Hippocampal formation (tissue), 2 donors: ENCODE measurements around the gene RTN4IP1.
"Not testable (repeated sequence)": the region's sequence is repeated elsewhere in the genome, so short reads cannot be mapped to it uniquely, and the experiment has no call there.

Source experiments
- DNase-seq, 2 donors: peaks; one replicate each; lab custom pipeline; 2025; lab: John Stamatoyannopoulos, UW

Gene RTN4IP1

GRCh38 chr6:106581468-106581867 is 47.8 kb downstream of the RTN4IP1 start:
- DNase-seq: no peak

DNA sequence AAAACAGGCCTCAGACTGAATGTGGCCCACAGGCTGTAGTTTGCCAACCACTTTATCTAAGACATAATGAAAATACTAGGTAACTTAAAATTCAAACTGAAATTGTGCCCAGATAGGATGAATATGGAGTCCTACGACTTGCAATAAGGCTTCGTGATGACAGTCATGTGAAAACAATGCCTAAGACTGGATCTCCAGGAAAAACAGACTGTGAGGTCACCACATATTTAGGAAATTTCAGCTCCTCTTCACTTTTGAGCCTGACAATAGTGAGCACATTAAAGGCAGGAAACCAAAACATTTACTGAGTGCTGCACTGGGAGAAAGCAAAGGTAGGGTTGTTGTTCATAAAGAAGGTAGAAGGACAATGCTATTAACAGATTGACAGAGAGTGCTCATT is 50.0 kb downstream of the RTN4IP1 start:
- no peak for DNase-seq

DNA sequence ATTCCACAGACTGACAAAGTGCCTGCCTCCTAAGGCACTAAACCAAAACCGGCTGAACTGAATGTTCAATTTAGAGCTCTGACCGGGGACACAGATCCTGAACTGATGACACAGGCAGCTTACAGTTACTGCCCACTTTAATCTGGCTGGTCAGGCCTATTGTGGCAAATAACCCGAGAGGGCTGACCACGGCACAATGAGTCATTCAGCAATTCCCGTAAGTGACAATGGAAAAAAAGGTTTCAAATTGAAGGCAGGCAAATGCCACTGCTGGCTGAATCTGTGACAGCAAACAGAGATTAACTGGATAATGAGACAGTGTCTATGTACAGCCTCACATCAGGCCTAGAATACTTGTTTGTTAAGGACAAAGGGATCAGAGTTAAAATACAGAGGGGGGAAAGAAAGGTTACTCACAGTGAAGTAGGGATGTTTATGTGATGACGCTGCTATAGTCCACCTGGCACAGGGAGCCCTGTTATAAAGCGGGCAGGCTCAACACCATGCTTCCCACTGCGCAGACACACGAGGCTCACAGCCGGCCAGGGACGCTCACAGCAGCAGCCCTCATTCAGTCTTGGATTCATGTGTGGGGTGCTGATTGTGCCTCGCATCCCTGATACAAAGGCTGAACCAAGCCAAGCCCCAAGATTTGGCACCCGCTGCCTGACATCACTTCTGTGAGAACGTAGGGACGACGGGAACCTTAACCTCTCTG is 54.4 kb downstream of the RTN4IP1 start:
- DNase-seq: peak; percentile 19

DNA sequence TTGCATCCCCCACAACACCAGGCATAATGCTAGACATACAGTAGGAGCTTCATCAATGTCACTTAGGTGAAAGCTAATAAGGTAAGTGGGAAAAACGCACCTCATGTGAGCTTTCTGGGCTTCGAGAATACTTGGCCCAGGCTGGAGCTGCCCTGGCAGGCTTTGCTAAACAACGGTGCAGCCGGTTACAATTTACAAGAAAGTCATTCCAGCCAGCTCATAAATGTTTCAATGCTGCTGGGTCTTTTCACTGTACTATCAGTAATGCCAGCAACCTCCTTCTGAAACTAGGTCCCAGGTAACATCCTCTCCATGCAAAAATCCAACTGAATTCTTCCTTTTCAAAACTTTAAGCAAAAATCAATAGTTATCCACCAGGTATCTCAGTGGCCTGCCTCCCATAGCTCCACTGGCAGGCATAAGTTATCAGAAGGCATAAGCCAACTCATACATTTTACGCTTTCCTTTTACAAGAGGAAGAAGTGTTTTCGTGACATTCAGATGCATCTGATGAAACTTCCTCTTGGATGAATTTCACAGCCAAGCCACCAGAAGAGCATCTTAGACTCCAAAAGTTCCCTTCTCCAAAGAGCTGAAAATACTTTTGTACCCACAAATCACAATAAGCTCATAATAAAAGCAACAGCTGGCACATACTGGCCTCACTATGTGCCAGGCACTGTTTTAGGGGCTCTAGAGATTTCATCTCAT is 56.3 kb downstream of the RTN4IP1 start:
- no peak for DNase-seq

DNA sequence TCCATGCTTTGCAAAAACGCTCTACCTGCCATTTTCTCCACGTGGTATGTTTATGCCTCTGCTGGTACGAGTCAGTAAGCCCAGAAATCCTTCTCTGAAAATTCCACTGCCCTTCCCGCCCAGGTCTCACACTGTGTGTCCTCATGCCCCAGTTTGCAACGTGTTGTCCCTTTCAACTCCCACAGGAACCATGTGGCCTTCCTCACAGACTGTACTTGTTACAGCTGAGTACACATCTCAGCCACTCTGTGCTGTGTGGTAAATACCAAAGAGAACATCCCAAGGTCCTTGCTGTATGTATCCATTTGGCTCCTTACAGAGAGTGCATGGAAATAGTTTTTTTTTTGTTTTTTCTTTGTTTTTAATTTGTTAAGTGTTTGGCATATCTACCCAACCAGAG is 56.9 kb downstream of the RTN4IP1 start:
- DNase-seq: no peak

GRCh38 chr6:106569428-106569827 is 59.9 kb downstream of the RTN4IP1 start:
- DNase-seq: no peak

DNA sequence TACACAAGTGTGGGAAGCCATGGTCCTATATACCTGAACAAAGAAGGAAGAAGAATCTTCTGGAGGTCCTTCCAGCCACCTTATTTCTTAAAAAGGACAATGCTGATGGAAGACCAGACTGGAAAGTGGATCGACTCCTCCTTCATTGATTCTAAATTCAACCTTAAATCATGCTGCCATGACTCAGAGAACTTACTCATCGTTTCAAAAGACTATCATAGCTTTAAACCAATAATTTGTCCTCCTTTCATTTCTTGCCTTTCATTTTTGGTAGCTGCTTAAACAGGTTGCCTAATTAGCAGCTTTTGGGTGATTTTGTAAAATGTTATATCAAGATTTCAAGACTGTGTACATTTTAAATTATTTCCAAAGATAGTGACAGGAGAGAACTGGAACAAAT is 60.8 kb downstream of the RTN4IP1 start:
- DNase-seq: no peak

DNA sequence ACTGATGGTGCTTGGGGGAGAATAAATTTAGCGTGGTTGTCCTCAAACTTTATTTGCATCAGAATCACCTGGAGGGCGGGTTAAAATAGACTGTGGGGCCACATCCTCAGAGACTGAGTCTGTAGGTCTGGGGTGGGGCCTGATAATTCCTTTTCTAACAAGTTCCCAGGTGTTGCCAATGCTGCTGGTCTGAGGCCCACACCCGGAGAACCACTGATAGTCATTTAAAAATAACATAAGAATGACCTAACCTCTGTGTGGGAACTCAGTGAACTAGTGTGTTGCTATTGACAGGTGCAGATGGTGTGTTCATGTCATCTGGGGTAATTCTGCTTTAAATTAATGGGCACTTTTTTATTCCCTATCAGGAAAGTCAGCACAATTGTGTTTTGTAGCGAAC is 64.8 kb downstream of the RTN4IP1 start:
- DNase-seq: no peak

DNA sequence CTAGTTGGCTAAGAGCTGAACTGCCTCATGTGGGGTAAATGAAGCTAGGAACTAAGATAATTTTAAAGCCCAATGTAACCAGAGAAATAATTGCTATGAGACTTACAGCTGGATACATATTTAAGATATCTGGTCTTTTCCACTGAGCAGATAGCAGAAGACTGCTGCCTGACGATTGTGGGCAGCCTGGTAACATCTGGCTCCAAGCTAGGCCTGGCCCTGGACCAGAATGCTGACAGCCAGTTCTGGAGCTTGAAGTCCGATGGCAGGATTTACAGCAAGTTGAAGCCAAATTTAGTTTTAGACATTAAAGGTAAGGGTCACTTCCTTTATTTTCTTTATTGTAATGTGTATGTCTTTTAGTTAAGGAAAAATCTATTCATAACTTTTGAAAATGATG is 65.7 kb downstream of the RTN4IP1 start:
- DNase-seq: no peak

DNA sequence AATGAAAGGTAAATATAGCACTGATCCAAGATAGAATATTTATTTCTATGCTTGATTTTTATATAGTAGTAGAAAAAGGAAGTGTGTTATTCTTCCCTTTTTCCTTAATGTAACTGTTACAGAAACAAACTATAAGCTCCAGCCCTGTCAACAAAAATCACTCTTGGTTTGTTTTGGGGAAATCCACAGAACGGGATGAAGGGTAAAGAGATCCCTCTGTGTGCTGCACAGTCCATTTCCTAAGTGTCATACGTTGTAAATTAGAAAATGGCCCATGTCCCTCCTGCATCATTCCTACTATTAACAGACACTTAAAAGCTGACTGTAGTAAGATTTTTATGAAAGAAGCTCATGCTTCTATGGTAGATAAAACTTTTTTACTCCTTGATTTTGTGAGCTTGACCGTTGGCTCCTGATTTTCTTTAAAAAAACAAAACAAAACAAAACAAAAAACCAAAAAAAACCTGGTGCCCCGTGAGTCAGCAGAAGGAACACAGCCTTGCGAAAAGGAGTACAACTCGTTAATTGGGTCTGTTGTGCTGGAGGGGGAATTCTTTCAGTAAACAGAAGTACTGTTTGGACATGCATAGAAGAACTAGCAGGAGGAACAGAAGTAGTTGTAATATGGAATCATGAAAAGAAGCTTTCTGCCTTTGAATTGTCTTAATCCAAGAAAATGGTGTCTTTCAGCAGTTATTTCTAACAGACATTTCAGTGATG is 67.5 kb downstream of the RTN4IP1 start:
- no peak for DNase-seq

- DNase-seq: no peak
Observed at GRCh38 chr6:106560996-106561685, 68.2 kb downstream of the RTN4IP1 start.

GRCh38 chr6:106559659-106560058 is 69.6 kb downstream of the RTN4IP1 start:
- DNase-seq: not testable (repeated sequence)

GRCh38 chr6:106558364-106558763 is 70.9 kb downstream of the RTN4IP1 start:
- no peak for DNase-seq

- no peak for DNase-seq
Observed at GRCh38 chr6:106557837-106558236, 71.5 kb downstream of the RTN4IP1 start.

DNA sequence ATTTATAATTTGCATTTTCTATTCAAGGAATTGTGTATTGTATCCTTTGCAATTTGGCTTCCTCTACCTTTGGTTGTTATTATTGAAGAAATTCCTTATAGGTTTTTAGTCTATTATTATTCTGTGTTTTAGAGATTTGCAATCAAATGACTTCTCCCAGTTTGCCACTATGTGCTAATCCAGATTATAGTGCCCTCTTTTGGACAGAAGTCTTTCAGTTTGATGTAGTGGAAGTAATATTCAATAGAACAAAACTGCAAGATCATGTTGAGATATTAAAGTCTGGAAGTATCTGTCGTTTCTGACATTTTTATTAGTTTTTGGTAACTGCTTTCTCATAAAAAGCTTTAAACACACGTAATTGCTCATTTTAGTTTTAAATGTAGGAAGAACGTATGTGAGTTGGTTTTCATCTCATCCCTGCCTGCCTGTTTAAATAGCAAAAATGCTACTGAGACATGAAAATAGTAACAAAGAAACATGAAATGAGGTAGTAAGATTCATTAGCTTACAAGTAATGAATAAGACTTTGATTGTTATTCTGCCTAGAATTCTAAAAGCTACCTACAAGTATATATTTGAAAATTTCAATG is 72.8 kb downstream of the RTN4IP1 start:
- DNase-seq: peak in 1 of 2 donors; percentile 24

- no peak for DNase-seq
Observed at GRCh38 chr6:106555767-106556166, 73.5 kb downstream of the RTN4IP1 start.

DNA sequence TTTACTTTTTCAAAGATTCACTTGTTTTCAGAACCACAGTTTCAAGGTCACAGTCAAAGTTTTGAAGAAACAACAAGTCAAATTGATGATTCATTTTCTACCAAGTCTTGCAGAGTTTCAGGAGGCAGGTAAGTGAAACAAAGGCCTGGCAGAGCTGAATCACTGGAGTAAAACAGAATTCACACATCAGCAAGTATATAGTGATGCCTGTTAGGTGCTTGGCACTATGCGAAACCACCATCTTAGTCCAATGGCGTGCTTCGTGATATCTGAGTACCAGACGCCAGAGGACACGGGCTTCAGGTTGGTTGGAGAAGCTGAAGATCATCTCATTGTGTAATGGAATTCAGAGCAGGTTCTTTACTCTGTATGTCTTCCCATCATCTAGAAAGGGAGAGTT is 75.9 kb downstream of the RTN4IP1 start:
- no peak for DNase-seq

DNA sequence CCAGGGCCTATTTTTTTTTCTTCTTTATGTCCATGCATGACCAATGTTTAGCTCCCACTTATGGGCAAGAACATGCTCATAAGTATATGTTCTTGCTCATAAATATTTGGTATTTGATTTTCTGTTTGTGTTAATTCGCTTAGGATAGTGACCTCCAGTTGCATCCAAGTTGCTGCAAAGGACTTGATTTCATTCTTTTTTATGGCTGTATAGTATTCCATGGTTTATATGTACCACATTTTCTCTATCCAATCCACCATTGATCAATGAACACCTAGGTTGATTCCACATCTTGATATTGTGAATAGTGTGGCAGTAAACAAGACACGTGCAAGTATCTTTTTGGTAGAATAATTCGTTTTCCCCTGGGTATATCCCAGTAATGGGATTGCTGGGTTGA is 78.1 kb downstream of the RTN4IP1 start:
- DNase-seq: no peak

DNA sequence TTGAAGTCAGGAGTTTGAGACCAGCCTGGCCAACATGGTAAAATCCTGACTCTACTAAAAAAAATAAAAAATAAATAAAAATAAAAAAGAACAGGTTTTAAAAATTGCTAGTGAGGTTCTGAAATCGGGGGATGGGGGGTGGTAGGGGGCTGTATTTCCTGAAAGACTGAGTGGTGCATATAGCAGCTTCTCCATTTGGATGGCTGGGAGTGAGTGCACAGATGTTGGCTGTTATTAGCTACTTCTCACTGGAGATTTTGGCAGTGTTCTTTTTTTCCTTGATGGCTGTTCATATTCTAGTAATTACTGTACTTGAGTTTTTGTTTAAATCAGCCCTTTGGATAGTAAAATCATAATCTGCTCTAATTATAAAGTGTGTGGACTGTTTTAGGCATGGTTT is 79.8 kb downstream of the RTN4IP1 start:
- no peak for DNase-seq

DNA sequence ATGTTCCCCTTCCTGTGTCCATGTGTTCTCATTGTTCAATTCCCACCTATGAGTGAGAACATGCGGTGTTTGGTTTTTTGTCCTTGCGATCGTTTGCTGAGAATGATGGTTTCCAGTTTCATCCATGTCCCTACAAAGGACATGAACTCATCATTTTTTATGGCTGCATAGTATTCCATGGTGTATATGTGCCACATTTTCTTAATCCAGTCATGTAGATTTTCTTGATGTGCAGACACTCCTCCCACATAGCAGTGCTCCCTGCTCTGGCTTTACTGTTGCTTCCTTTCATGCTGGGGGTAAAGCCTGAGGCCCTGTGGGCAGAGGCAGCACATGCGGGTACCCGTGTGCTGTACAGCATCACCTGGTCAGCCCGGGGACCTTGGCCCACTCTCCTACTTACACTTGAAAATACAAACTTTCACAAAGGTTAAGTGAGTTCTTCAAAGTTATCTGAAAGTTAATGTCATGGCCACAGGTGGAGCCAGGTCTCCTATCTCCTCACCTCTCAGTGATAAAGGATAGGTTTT is 80.3 kb downstream of the RTN4IP1 start:
- DNase-seq: not testable (repeated sequence)

DNA sequence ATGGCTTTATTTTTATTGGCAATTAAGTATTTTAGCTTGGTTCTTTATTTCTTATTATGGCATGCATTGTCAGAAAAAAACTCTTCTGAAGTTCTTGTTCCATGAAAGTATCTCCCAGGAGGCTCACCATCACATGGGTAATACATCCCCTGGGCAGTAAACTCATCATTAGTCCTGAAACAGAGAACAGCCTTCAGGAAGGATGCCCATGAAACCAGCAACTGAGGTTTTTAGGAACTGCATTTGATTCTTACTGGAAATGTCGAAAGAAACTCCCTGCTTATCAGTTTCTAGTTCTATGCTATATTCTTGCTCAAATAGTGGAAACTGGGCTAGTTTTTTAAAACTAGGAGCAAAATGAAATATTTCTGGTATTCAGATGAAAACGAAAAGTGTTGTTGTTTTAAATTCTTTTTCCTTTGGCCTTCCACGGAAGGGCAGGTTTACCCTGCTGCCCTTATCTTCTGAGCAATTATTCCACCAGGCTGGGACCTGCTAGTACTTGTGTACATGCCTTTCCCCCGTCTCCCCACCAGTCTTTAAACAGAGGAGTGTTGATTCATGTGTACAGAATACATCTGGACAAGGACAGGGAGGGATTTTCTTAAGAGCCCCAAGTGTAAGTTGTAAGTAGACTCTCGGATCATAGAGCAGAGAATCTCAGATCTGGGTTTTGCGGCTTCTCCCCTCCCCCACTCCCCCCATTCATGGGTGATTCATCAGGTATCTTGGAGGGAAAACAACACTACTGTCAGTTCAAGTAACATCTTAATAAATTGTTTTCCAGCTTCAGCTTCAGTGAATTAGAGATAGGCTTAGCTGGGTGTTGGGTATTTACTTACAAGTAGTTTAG is 81.5 kb downstream of the RTN4IP1 start:
- no peak for DNase-seq
